Medulla oblongata (tissue), 1 donor: ENCODE data around the gene SKI.

ENCODE experiments used
- DNase-seq: peaks from one replicate; pipeline ENCODE4 v3.0.0-alpha.2; 2015; ENCODE audit errors: extremely low spot score

SKI gene

DNA sequence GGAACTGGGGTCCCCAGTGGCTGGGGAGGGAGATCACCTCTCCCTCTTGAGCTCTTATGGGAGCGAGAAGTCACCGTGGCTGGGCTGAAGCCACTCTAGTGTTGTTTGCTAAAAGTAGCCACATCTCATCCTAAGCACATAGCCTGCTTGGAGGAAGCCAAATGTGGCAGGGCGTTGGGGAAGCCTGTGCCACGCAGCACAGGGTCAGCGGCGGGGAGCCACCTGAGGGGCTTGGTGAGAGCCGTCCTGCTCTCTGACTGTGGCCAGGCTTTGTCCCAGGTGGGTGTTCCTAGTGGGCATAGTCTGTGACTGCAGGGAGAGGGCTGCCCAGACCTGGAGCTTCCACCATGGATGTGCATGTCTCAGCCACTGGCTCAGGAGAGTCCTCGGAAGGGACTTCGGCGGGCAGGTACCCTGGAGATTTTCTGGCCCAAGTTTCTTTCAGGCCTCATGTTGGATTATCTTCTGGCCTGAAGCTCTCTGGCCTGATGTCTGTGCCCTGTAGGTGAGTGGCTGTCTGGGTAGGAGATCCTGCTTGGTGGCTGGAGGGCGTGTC, 124.3 kb downstream of the SKI start:
- no peak for DNase-seq

DNA sequence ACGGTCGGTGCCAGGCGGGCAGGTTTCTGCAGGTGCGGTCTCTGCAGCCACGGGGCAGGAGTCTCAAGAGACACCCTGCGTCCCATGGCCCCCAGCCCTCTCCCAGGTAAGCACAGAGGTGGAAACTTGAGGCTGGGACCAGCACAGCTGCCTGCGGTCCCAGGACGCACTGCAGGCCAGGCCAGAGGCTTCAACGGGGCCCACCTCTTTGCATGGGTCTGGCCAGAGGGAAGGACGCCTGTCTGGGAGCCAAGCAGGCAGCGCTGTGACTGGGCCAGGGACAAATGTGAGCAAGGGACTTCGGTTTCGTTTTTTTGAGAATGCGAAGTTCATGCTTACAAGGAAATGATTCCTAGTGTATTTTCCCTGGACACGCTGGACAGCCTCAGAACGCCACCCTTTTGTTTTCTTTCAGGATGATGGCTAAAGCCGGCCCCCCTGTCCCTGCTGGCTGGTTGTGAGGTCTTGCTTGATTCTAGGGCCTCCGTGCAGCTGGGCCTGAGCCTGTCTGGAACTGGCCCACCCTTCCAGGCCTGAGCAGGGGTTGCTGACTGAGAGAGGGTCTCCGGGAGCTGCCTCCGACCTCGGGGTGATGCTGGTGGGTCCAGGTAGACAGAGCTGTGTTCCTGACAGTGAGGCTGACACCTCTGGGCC, 124.9 kb downstream of the SKI start:
- DNase-seq = no peak

DNA sequence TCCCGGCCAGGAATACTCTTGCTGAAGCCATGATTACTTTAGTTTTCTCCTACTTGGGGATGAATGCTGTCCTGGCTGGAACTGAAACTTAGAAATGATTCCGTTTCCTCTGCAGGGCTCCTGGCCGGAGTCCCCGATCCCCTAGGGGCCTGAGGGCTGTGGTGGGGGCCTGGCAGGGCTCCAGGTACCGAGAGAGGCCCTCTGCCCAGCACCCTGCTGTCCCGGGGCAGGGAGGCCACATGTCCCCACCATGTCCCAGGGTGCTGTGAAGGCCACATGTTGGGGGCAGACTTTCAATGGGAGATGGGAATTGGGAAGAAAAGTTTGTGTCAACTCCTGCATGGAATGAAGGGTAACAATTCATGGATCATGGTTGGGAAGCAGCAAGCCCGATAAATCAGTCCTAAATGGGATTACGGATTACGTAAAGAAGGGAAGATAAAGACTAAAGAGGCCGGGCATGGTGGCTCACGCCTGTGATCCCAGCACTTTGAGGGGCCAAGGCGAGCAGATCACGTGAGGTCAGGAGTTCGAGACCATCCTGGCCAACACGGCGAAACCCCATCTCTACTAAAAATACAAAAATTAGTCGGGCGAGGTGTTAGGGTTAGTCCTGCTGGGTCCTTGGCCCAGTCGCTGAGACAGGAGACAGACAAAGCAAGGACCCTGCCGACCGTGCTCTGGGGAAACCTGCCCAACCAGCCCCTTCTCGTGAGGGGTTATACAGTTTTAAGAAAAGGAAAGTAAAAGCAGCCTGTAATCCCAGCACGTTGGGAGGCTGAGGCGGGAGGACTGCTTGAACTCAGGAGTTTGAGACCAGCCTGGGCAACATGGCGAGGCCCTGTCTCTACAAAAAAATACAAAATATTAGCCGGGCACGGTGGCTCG, 125.7 kb downstream of the SKI start:
- DNase-seq = no peak

DNA sequence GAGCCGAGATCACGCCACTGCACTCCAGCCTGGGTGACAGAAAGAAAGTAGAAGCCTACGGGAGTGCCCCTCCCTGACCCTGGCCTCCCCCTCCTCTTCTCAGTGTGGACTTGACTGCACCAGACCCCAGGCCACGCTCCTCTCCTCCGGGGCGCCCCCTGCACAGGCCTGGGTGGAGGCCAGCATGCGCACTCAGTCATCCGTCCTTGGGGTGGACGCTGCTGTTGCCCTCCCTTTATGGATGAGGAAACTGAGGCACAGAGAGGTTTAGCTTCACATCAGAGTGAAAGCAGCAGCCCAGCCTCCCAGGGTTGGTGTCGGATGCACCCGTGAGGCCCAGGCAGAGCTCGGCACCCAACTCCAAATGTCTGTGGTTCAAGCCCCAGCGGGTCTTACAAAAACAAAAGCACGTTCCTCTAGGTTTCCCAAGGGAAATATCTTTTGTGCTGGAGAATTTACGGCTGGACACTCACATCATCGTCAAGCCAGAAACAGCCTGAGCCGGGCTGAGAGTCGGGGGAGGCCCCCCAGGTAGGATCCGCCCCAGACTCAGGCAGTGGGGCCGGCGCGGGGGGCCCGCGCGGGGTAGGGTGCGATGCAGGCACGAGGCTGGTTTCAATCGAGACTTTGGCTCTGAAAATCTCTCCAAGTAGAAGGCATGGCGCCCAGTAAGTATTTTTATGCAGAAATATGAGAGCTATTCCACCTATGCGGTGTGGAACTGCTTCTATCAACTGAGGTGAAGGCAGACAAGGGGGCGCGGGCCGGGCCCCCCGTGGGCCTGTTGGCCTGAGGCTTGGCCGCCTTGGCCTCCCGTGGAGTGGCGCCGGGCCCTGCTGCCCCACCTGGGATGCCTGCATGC, 126.6 kb downstream of the SKI start:
- DNase-seq = no peak

DNA sequence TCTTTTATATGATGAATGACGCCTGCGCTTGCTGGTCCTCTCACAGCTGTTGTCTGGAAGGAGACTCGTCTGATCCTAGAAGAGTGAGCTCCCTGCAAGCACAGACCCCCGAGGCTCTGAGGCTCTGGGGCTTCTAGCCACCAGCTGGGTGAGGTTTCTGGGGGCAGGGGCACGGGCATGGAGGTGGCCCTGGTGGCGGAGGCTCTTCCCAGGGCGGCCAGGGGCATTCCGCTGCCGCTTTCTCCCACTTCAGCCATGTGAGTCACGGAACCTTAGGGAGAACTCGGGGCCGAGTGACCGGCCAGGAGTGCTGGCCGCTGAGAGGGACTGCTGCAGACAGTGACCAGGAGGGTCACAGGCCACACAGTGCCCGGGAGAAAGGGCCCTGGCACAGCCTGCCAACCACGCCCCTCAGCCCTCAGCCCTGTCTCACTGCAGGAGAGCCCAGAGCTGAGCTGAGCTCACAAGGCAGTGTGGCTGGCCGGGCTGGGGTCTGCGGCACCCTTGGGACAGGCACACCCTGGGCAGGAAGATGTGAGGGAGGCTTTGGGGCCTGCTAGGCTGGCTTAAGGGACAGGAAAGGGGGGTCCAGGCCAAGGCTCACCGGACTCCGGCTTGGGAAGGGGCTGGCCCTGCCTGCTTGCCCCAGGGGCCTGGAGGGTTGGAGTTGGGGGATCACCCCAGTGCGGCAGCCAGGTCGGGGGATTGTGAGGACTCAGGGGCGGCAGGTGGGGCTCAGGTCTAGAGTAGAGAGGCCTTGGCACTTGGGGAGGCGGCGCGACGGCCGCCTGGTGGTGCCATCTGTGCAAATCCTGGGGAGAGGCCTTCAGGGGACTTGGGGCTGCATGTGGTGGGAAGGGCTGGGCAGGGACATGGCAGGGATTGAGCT, 127.5 kb downstream of the SKI start:
- no peak for DNase-seq

DNA sequence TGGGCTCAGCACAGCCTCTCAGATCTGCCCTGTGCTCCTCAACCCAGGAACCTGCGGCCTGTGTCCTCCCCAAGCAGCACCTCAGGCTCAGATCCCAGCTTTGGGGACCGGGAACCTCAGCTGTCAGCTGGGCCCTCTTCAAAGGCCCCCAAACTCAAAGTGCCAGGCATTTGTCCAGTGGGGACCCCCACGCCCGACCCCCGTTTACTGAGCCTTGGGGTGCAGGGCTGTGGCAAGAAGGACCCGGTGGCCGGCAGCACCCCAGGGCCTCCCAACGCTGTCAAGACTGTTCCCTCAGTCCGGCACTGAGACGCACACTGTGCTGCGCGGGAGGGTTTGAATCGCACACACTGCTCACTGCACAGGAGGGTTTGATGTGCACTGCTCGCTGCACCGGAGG, 128.3 kb downstream of the SKI start:
- no peak for DNase-seq

DNA sequence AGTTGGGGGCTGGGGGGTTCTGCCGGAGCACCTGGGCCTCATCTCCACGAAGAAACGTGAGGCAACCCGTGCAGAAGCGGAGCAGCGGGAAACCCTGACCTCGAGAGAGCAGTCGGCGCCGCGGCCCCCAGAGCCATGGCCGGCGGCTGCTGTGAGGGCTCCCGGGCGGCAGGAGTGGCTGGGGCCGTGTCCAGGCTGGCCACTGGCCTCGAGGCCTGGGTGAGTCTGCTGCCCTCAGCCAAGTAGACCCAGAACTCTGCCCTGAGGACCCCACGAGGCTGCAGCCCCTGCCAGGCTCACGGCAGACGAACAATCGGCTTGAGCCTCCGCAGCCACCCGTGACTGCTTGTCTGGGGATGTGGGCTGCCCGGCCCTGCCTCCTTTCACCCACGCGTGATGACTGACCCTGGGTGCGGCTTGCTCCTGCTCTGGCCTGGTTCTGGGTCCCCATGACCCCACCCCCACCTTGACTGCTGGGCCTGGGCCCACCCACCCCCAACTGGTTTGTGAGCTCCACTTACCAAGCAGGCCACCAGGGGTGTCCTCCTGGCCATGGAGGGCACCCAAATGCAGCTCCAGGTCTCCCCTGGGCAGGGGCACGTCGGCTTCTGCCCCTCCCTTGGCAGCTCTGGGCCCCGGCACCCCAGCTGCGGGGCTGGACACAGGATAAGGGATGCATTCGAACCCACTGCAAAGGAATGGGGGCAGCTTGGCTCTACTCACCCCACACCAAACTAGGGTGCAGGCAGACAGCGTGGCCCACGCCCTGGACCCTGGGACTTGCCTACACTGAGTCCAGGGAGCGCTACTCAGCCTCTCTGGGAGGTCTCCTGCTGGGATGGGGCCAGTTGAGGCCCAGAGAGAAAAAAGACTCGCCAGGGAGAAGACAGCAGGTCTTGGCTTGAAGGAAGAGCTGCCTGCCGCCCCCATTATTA, 129.1 kb downstream of the SKI start:
- DNase-seq = no peak

DNA sequence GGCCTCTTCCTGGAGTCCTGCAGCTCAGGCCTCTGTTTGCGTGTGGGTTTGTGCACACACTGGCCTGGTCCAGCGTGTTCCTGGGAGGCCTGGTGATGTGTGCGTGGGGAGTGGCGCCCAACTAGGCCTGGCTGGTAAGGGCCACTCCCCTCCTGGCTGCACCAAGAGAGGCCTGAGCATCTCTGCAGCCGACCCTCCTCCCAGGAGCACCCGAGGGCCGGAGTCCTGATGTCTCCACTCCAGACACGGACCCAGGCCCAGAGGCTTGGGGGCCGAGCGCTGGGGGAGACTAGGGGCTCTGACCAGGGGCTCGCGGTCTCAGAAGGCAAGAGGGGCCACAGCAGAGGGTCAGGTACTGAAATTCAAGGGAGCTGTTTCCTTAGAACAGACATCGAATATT, 130.0 kb downstream of the SKI start:
- no peak for DNase-seq

DNA sequence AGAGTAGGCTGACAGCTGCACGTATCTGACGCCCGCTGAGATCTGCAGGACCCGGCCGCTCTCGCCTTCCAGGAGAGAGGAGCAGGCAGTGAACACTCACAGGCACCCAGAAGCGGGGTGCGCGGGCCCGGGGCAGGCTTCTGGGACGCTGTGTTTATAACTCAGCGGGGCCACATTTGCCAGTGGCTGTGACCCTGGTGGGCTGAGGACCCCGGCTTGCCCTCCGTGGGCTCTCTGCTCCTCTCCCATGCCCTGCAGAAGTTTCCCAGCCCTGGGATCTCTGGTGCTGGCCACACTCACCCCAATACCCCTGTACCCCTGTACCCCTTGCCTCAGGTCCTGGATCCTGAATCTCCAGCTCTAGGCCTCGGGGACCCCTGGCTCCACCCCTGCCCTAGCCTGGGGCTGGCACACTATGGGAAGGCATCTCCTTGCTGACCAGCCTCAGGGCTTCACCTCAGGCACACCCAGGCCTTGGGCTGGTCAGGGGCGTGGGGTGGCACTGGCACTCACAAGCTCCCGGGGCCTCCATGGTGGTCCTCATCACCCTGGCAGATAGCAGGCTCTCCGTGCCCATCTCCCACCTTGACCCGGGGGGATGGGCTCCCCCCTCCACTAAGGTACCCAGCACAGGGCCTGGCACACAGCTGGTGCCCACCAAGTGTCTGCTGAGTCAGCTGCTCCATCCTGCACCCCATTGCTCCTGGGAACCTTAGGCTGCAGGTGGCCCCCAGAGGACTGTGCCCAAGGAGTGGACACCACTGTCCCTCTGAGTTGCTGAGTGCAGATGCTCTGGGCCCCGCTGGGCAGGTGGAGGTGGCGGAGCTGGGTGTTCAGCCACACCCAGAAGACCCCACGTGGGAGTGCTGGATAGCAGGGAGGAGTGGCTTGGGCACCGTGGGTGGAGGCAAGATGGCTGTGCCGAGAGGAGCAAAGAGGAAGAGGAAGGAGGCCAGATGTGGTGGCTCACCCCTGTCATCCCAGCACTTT, 130.8 kb downstream of the SKI start:
- DNase-seq = no peak
